ENCODE data around the gene ZNF135. TPM values are rescaled to one million over a fixed set of nuclear protein-coding genes. Genes with fewer than 3 reads are reported as not detected.

Gene ZNF135
- total RNA-seq, 1 experiment from 2014 or later, result 0.07 TPM

- H3K36me3 ChIP-seq (replicated peaks; ENCODE audit: control insufficient read depth, insufficient read depth, low read length), result peaks cover 4% of the 10 kb centered on the region
- no peaks in the 10 kb centered on the region for H3K27me3 ChIP-seq (ENCODE audit: control insufficient read depth, insufficient read depth, low read length)
- peak overlapping the region; percentile 38; the same call in 1 of the 2 replicates for H3K4me3 ChIP-seq (ENCODE audit: insufficient read depth, low read depth, low read length)
- no peak for DNase-seq
Observed at GRCh38 chr19:58059671-58060078, 593 bp downstream of the ZNF135 start.

- peaks cover 4% of the 10 kb centered on the region for H3K36me3 ChIP-seq (replicated peaks; ENCODE audit: control insufficient read depth, insufficient read depth, low read length)
- H3K4me3 ChIP-seq (ENCODE audit: insufficient read depth, low read depth, low read length), result no peak overlapping the region
Observed at GRCh38 chr19:58060231-58060630, 1.1 kb downstream of the ZNF135 start.

GRCh38 chr19:58063712-58064111 is 4.6 kb downstream of the ZNF135 start:
- Histone ChIP-seq H3K4me3 (ENCODE audit: insufficient read depth, low read depth, low read length) (no peak overlapping the region), H3K27me3 (ENCODE audit: control insufficient read depth, insufficient read depth, low read length) (no peaks in the 10 kb centered on the region), H3K36me3 (replicated peaks; ENCODE audit: control insufficient read depth, insufficient read depth, low read length) (peaks cover 9% of the 10 kb centered on the region)
- no peak for DNase-seq

More at GRCh38 chr19:58060231-58060630, 1.1 kb downstream of the ZNF135 start:
- H3K27me3 ChIP-seq (ENCODE audit: control insufficient read depth, insufficient read depth, low read length), result no peaks in the 10 kb centered on the region
- peak; percentile 20 for DNase-seq

GRCh38 chr19:58067240-58067912 is 8.3 kb downstream of the ZNF135 start:
- Histone ChIP-seq H3K4me3 (ENCODE audit: insufficient read depth, low read depth, low read length) (no peak overlapping the region), H3K36me3 (replicated peaks; ENCODE audit: control insufficient read depth, insufficient read depth, low read length) (peaks cover 9% of the 10 kb centered on the region)
- DNase-seq, result no peak

GRCh38 chr19:58079792-58080191 is 20.7 kb downstream of the ZNF135 start:
- no peak for DNase-seq
- H3K4me3 ChIP-seq (ENCODE audit: insufficient read depth, low read depth, low read length), result no peak overlapping the region
- H3K36me3 ChIP-seq (replicated peaks; ENCODE audit: control insufficient read depth, insufficient read depth, low read length), result no peaks in the 10 kb centered on the region
- H3K27me3 ChIP-seq (ENCODE audit: control insufficient read depth, insufficient read depth, low read length), result no peaks in the 10 kb centered on the region

More at GRCh38 chr19:58067240-58067912, 8.3 kb downstream of the ZNF135 start:
- H3K27me3 ChIP-seq (ENCODE audit: control insufficient read depth, insufficient read depth, low read length), result no peaks in the 10 kb centered on the region

GRCh38 chr19:58083021-58083420 is 23.9 kb downstream of the ZNF135 start:
- no peak for DNase-seq
- H3K4me3 ChIP-seq (ENCODE audit: insufficient read depth, low read depth, low read length), result no peak overlapping the region
- no peaks in the 10 kb centered on the region for H3K27me3 ChIP-seq (ENCODE audit: control insufficient read depth, insufficient read depth, low read length)
- no peaks in the 10 kb centered on the region; the same call in 1 of the 2 replicates for H3K36me3 ChIP-seq (replicated peaks; ENCODE audit: control insufficient read depth, insufficient read depth, low read length)

- H3K4me3 ChIP-seq (ENCODE audit: insufficient read depth, low read depth, low read length), result no peak overlapping the region
- H3K27me3 ChIP-seq (ENCODE audit: control insufficient read depth, insufficient read depth, low read length), result no peaks in the 10 kb centered on the region
- H3K36me3 ChIP-seq (replicated peaks; ENCODE audit: control insufficient read depth, insufficient read depth, low read length), result no peaks in the 10 kb centered on the region; the same call in 1 of the 2 replicates
- DNase-seq, result peak; percentile 63
Observed at GRCh38 chr19:58084596-58085347, 25.7 kb downstream of the ZNF135 start.

GRCh38 chr19:58085348-58085875 is 26.3 kb downstream of the ZNF135 start:
- H3K27me3 ChIP-seq (ENCODE audit: control insufficient read depth, insufficient read depth, low read length), result no peaks in the 10 kb centered on the region
- H3K4me3 ChIP-seq (ENCODE audit: insufficient read depth, low read depth, low read length), result no peak overlapping the region
- peak; percentile 39 for DNase-seq
- no peaks in the 10 kb centered on the region; the same call in 1 of the 2 replicates for H3K36me3 ChIP-seq (replicated peaks; ENCODE audit: control insufficient read depth, insufficient read depth, low read length)

- Histone ChIP-seq H3K36me3 (replicated peaks; ENCODE audit: control insufficient read depth, insufficient read depth, low read length) (no peaks in the 10 kb centered on the region; the same call in 1 of the 2 replicates), H3K4me3 (ENCODE audit: insufficient read depth, low read depth, low read length) (no peak overlapping the region), H3K27me3 (ENCODE audit: control insufficient read depth, insufficient read depth, low read length) (no peaks in the 10 kb centered on the region)
- peak; percentile 28 for DNase-seq
Observed at GRCh38 chr19:58086825-58087710, 28.0 kb downstream of the ZNF135 start.

- no peak overlapping the region for H3K4me3 ChIP-seq (ENCODE audit: insufficient read depth, low read depth, low read length)
- peak; percentile 26 for DNase-seq
- H3K27me3 ChIP-seq (ENCODE audit: control insufficient read depth, insufficient read depth, low read length), result no peaks in the 10 kb centered on the region
Observed at GRCh38 chr19:58088521-58089052, 29.5 kb downstream of the ZNF135 start.

GRCh38 chr19:58089846-58090245 is 30.8 kb downstream of the ZNF135 start:
- no peaks in the 10 kb centered on the region for H3K27me3 ChIP-seq (ENCODE audit: control insufficient read depth, insufficient read depth, low read length)
- no peaks in the 10 kb centered on the region; the same call in 1 of the 2 replicates for H3K36me3 ChIP-seq (replicated peaks; ENCODE audit: control insufficient read depth, insufficient read depth, low read length)
- DNase-seq, result no peak
- H3K4me3 ChIP-seq (ENCODE audit: insufficient read depth, low read depth, low read length), result no peak overlapping the region

More at GRCh38 chr19:58088521-58089052, 29.5 kb downstream of the ZNF135 start:
- no peaks in the 10 kb centered on the region; the same call in 1 of the 2 replicates for H3K36me3 ChIP-seq (replicated peaks; ENCODE audit: control insufficient read depth, insufficient read depth, low read length)

GRCh38 chr19:58091251-58091995 is 32.3 kb downstream of the ZNF135 start:
- H3K36me3 ChIP-seq (replicated peaks; ENCODE audit: control insufficient read depth, insufficient read depth, low read length), result no peaks in the 10 kb centered on the region; the same call in 1 of the 2 replicates
- H3K27me3 ChIP-seq (ENCODE audit: control insufficient read depth, insufficient read depth, low read length), result no peaks in the 10 kb centered on the region
- no peak overlapping the region for H3K4me3 ChIP-seq (ENCODE audit: insufficient read depth, low read depth, low read length)
- DNase-seq, result peak; percentile 63

- no peaks in the 10 kb centered on the region for H3K36me3 ChIP-seq (replicated peaks; ENCODE audit: control insufficient read depth, insufficient read depth, low read length)
- H3K27me3 ChIP-seq (ENCODE audit: control insufficient read depth, insufficient read depth, low read length), result no peaks in the 10 kb centered on the region
- no peak overlapping the region for H3K4me3 ChIP-seq (ENCODE audit: insufficient read depth, low read depth, low read length)
- no peak for DNase-seq
Observed at GRCh38 chr19:58093071-58093470, 34.0 kb downstream of the ZNF135 start.

Data from H7 (cell line).